Activated CD8-positive, alpha-beta memory T cell treated with anti-CD3 and anti-CD28 coated beads, Interleukin-2, amount 50 U/mL, for 1 hour (primary cell): ENCODE measurements around the gene FOXO3.

Experiments
- DNase-seq: peaks from one replicate; pipeline ENCODE4 v3.0.0-alpha.2; 2020; ENCODE audit errors: extremely low read depth

FOXO3 gene

DNA sequence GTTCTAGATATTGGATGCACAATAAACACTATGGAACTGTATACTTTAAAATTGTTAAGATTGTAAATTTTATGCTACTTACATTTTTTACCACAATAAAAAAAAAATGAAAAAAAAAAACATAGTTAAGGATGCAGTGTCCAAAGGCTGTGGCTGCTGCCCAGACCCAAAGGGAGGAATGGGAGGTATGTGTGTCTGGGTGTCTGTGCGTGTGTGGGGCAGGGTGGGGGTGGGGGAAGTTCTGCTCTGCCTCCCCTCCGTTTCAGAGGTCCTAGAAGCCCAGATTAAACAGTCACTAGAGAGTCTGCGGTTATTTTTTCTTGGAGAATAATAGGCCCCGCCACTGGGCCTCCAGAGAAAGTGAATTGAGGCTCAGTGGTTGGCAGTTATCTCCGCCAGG lies 151.1 kb downstream of the FOXO3 start:
- DNase-seq, result no peak

DNA sequence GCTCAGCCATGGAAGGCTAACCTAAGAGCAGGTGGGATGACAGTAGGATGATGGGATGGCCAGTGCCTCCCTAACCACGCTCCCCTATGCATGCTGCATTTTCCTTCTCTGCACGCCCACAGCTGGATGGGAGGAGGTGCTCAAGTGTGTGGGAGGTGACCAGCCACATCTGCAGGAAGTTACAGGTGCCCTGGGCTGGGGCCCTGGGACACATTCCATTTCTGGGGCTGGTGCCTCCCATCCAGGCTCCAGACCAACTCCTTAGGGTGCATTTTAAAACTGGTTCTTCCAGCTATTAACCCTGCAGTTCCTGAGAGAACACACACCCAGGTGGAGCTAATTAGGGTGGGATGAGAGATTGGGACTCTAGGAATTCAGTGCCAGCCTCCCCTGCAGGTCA lies 152.2 kb downstream of the FOXO3 start:
- no peak for DNase-seq

DNA sequence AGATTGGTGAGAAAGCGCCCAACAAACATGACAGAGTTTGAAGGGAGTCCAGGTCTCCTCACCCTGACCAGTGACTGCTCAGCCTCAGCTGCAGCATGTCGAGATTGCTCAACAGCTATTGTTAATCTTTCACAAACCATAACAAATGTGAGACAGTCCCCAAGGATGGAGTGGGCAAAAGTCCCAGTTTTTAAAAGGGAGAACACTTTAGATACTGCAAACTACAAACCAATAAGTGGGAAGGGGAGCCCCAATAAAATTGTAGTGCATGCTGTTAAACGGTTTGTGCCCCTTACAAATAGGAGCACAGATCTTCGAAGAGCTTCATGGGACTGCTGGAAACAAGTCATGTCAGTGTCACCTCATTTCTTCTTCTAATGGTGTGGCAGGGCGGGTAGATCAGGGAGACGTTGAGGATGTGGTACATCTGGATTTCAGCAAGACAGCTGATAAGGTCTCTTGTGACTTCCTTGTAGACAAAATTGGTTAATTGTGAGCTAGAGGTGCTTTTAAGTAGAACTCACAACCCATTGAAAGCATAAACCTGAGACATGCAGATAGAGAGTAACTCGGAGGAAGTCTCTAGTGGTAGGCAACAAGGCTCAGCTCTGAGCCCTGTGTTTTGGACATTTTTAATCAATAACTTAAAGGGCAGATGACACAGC lies 153.5 kb downstream of the FOXO3 start:
- no peak for DNase-seq

DNA sequence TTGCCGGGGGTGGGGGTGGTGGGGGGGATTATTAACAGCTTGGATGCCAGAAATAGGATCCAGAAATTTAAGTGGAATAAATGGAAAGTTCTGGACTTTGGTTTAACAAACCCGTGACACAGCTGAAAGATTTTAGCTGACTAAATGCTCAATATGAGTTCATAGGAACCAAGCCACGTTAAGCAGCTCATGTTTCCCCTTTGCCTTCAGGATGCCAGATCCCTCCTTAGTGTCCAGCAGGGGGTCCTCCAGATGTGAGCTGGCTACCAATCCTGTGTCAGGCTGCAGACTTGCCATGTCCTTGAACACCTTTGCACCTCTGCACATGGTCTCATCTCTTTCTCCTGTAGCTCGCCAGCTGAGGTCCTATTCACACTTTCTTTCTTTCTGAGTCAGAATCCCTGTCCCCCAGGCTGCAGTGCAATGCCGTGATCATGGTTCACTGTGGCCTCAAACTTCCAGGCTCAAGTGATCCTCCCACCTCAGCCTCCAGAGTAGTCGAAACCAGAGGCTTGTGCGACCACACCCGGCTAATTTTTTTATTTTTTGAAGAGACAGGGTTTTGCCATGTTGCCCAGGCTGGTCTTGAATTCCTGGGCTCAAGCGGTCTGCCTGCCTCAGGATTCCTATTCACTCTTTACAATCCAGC lies 154.2 kb downstream of the FOXO3 start:
- no peak for DNase-seq

DNA sequence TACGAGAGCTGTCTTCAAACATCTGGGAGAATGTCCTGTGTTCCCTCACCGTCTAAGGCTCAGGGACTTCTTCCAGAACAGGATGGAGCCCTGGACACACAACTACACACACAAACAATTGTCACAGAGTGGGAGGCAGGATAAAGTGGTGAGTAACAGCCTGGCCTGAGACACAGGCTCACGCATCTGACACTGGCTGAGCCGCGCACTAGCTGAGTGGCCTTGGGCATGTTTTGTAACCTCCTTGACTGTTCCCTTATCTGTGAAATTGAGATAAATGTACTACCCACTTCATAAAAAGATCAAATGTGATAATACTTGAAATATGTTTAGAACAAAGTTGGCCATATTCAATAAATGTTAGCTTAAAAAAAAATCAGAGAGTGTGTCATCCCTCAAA lies 155.1 kb downstream of the FOXO3 start:
- DNase-seq, result no peak

DNA sequence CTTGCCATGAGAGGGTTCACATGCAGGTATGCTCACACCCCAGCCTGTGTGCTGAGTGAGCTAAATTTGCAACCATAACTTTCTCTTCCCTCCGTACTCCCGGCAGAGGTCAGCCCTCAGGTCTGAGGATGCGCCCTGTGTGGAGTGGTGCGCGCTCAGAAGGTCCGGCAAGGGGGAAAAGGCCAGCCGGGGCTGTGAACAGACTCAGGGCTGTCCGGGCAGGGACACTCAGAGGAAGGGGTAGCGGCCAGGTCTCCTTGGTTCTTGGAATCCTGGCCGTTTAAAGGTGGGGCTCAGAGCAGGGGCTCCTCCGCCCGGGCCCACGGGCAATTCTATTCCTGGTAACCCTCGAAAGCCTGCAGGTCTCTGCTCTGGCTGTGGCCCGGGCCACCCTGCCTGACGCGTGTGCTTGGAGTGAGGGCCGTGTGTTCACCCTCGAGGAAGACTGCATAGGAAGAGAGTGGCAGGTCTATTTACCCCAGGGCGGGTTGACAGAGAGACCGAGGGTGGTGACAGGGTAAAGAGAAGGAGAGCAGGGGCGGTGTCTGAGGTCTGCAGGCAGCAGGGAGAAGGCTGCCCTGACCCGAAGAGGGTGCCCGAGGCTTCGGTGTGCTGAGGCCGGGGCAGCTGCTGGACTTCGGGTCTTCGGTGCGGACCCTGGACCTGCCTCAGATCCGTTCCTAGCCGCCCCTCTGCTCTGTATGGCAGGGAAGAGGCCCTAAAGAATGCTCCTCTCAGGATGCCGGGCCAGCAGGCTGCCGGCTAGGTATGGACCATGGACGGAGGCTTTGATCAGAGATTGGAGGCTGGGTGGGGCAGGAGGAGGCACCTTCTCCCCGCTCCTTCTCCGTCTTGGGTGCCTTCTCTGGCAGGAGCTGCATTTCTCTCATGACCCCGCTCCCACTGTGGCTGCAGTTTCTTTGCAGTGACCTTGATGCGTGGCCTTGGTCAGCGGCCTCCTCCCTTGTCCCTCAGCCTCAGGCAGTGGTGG lies 156.4 kb downstream of the FOXO3 start:
- no peak for DNase-seq

DNA sequence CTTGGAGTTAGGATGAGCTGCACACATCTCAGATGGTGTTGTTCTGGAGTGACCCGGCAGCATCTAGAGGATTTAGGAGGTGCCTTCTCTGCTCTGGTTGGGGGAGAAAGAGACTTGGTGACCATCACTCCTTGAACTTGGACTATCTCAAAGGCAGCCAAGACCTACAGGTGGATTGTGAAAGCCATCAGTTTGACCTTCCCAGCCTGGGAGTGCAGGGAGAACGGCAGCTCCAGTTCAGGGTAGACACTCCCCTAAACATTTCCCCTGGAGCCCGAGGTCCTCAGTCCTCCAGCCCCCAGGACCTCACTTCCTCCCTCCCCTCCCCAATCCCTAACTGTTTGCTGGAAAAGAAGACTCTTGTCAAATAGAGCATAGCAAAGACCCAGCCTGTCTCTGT lies 158.8 kb downstream of the FOXO3 start:
- DNase-seq, result no peak

DNA sequence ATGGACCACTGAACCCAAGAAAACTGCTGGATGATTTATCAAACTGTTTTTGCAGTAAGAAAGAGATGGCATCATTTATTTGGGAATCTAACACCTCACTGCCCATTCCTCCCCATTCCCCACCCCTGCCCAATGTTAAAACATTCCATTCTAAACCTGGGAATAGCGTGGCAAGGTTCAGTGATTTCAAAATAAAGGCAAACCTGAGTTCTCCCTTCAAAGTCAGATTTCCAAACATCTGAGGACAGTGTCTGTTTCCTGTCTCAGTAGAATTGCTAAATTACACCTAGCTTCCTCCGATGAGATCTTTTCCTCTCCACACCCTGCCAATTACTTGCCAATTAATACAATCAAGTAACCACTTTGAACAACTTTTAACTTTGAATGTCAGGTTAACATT lies 160.1 kb downstream of the FOXO3 start:
- DNase-seq, result no peak

DNA sequence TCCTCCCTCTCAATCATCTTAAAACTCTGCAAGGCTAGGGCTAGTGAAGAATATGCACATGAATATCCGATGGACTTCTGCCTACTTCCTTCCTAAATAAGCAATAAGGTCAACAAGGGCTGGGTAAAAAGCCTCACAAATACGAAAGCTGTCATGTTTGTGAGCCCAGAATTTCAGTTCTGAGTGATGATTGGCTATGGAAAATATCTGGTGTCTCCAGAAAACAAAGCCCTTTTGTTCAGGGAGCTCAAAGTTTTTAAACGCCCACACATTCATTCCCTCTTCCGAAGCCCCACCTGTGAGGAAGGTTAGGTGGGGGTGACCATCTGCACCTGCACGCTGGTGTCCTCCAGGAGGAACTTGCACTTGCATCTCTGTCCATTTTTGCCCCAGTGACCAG lies 160.6 kb downstream of the FOXO3 start:
- no peak for DNase-seq

DNA sequence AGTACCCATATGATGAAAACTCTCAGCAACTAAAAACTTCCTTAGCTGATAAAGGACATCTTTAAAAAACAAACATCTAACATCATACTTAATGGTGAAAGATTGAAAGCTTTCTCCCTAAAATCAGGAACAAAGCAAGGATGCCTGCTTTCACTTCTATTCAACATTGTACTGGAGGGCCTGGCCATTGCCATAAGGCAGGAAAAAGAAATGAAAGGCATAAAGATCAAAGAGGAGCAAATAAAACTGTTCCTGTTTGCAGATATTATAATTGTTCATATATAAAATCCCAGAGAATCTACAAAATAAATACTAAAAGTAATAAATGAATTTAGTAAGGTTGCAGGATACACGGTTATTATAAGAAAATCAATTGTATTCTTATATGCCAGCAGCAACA lies 162.9 kb downstream of the FOXO3 start:
- no peak for DNase-seq

DNA sequence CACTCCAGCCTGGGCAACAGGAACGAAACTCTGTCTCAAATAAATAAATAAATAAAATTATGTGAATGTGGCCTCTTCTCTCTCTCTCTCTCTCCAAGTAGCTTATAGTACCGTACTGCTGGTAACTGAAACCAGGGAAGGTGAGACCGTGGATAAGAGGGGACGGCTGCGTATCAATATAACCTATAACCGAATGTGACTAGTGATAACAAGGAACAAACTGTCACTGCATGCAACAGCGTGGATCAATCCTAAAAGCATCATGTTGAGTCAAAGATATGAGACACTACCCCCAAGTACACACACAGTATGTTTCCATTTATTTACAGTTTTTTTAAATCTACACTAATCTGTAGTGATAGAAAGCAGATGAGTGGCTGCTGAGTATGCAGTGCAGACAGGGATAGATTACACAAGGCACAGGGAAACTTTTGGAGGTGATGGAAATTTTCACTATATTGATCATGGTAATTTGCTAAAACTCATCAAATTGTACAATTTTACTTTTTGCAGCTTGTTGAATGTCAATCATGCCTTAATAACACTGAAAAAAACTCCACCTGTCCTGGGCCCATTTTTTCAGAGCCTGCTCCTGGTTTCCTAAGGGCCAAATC lies 166.1 kb downstream of the FOXO3 start:
- no peak for DNase-seq

DNA sequence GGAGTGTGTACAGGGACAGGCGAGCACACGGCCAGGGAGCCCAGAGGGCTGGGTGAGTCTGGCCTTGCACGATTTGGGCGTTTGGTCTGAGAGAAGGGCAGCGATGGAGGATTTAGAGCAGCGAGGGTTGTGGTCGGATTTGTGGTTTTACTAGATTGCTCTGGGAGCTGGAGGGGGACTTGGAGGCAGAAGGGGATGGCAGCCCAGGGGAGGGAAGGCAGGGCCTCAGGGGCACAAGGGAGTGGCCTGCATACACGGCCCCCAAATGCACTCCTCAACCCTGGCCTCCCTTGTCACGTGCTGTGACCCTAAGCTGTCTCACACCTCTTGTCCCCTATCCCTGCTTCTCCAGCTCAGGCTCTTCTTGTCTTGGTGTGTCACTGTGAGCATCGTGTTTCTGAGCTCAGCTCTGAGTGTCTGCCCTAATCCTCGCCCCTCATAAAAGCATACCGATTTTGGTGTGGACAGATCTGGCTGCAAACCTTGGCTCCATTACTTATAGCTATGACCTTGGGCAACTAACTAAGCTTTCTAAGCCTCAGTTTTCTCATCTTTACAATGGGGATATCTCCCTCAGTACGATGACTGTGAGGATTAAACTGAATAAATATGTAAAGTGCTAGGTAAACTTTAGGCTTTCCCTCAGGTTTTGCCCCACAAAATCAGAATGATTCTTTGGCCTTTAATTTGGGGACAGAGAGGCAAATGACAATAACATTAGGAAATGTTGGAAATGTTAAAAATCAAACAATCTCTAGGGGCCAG lies 167.4 kb downstream of the FOXO3 start:
- no peak for DNase-seq

DNA sequence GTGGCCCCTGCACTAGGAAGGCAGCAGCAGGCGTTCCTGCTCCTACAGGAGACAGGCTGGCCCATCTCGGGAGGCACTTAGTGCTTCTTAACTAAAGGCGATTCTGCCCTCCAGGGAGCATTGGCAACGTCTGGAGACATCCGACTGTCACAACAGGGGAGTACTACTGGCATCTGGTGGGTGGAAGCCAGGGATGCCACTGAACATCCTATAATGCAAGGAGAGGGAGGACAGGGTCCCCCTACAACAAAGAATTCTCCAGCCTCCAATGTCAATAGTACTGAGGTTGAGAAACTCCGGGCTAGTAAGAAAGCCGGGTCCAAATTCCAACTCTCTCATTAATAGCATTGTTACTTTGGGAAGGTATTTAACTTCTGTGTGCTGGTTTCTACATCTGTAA lies 168.1 kb downstream of the FOXO3 start:
- no peak for DNase-seq

DNA sequence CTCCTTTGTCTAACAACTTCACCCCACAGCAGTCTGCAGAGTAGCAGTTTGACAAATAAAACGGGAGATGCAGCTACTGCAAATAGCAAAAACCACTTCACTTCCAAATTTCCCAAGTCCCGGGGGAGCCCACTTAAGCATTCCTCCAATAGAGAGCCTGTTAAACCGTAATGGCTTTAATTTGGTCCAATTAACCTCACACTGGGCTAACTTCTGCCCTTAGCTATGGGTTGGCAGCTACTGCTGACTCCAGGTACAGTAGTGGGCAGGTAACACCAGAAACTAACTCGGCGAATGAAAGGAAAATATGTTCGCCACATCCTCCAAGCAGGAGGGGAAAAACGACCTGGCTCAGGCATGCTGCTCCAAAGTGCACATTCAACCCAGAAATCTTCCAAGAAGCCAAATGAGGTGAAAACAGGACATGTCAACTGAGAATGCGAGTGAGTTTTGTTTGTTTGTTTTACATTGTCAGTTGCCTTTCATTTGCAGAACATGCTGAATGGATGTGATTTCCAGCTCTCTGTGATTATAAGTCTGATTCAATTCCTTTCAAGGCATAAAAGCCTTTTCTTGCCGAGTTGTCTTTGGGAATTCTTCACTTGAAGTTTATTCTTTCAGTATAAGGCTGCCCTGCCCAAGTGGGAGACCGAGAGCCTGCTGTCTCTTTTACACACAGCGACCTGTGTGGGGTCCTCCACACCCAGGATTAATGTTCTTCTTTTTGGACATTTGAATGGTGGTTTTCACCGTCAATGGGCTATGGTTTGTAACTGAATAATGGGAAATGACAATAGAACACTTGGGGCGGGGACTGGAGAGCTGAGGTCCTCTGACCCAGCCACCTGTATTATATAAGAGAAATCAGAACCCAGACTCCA lies 170.2 kb downstream of the FOXO3 start:
- no peak for DNase-seq

DNA sequence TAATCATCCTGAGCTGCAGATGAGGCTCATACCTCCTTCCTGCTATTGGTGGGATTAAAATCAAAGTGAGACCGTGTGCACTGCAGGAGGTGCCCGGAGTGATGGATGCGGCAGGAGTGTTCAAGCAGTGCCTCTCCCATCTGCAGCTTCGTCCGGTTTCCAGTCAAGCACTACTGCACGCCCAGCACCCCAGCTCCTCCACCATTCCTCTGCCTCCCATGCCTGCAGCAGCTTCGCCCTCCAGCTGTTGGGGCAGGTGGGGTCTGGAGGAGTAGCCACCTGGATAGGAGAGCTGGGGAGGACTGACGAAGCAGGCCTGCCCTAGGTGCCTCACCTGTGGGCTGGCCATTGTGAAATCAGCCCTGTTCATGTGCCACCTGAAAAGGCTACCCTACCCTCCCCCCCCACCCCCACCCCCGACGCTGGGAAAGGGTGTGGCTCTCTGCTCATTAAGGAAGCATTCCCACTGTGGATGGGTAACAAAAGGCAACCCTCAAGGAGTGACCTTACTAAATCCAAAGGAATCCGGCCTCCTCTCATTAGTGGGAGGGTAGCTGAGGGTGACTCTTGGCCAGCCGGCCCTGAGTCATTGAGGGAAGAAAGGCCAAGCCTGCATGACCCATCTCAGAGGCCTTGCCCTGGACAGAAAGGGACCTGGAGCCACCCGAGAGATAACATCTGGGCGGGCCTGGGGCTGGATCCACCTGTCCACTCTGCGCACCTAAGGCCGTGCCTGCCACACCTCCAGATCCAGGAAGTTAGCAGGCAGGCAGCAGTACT lies 171.6 kb downstream of the FOXO3 start:
- no peak for DNase-seq

DNA sequence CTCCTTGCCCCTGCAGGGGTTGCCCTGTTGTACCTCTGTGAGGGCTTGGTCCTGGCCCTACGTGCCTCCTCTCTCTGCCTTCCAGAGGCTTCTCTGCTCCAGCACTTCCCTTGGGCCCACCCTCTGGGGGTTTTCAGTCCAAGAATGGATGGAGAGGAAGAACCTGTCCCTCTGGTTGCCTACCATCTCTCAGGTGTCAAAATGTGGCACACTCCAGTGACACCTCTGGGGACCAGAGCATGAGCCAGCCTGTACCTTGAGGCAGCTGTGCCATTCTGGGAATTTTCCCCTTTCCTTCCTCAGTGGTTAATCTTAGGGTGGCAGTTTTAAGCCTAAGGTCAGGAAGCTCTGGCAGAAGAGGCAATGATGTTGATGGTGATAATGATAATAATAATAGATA lies 172.3 kb downstream of the FOXO3 start:
- DNase-seq, result no peak

DNA sequence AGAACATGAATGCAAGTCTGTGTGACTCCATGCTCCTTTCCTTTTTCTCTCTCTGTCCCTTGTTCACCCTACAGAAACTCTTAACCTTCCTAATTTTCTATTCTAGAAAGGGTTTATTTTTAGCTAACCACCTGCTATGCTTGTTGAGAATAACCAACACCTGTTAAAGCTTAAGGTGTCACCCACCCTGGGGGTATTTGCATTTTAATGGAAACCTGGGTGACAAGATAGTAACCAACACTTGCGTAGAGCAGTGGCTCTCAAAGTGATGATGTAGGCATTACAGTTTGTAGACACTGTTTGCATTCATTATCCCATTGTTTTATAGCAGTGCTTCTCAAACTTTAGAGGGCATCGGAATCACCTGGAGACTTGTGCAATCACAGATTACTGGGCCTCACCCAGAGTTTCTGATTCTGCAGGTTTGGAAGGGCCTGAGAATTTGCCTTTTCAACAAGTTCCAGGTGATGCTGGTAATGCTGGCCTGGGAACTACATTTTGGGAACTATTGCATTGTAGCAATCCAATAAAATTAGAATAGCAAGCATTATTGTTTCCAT lies 173.1 kb downstream of the FOXO3 start:
- no peak for DNase-seq
